Neural crest cell (in vitro differentiated cells): Measurements from ENCODE around the gene ZNF674. TPM values are rescaled to one million over a fixed set of nuclear protein-coding genes. Genes with fewer than 3 reads are reported as not detected.

Experiments used
- DNase-seq: peaks from one replicate; pipeline ENCODE4 v3.0.0; 2021; ENCODE audit warnings: low read depth, mixed read lengths, low spot score
- H3K27ac Mint-ChIP-seq: one replicate; pipeline ENCODE4 v1.8.0; 2021; ENCODE audit warnings: mild to moderate bottlenecking, mixed read lengths; ENCODE audit not compliant: unreplicated experiment
- H3K27me3 Mint-ChIP-seq: 2 replicates; pipeline ENCODE4 v1.8.0; 2021; ENCODE audit warnings: low read depth, mild to moderate bottlenecking, mixed read lengths
- H3K36me3 Mint-ChIP-seq: 2 replicates; pipeline ENCODE4 v1.8.0; 2021; ENCODE audit warnings: low read depth, mild to moderate bottlenecking, mixed read lengths
- H3K4me1 Mint-ChIP-seq: 2 replicates; pipeline ENCODE4 v1.8.0; 2021; ENCODE audit warnings: mixed read lengths
- H3K4me3 Mint-ChIP-seq: one replicate; pipeline ENCODE4 v1.8.0; 2021; ENCODE audit warnings: mild to moderate bottlenecking, mixed read lengths
- H3K9me3 Mint-ChIP-seq: 2 replicates; pipeline ENCODE4 v1.8.0; 2021; ENCODE audit warnings: mixed read lengths
- total RNA-seq: library from RNA; stranded (reverse); gene quantifications from 2 replicates; pipeline ENCODE4 v1.2.1, GENCODE V29; 2021
- TF ChIP-seq, protein P1 (sequence below): fragments of 200-600 bp; sonication (generic); conservative IDR thresholded peaks from 2 replicates; pipeline ENCODE4 v1.5.0; 2021; ENCODE audit warnings: antibody characterized with exemption, mild to moderate bottlenecking

The ZNF674 gene
- total RNA-seq, 1 donor from 2014 or later, result 4.7 TPM

DNA sequence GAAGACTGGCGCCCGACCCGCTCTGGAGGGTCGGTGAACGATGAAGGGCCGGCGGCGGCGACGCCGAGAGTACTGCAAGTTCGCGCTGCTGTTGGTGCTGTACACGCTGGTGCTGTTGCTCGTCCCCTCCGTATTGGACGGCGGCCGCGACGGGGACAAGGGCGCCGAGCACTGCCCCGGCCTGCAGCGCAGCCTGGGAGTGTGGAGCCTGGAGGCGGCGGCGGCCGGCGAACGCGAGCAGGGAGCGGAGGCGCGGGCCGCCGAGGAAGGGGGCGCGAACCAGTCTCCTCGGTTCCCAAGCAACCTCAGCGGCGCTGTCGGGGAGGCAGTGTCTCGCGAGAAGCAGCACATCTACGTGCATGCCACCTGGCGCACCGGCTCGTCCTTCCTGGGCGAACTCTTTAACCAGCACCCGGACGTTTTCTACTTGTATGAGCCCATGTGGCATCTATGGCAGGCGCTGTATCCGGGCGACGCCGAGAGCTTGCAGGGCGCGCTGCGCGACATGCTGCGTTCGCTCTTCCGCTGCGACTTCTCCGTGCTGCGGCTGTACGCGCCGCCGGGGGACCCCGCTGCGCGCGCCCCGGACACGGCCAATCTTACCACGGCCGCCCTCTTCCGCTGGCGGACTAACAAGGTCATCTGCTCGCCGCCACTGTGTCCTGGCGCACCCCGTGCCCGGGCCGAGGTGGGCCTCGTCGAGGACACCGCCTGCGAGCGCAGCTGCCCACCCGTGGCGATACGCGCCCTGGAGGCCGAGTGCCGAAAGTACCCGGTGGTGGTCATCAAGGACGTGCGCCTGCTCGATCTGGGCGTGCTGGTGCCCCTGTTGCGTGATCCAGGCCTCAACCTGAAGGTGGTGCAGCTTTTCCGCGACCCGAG lies 28.9 kb upstream of the ZNF674 start:
- H3K4me1 Mint-ChIP-seq, result peaks cover 25% of the 10 kb centered on the region
- H3K27me3 Mint-ChIP-seq, result peaks cover 41% of the 10 kb centered on the region
- no peak overlapping the region for H3K27ac Mint-ChIP-seq
- DNase-seq, result peak; percentile 10
- H3K36me3 Mint-ChIP-seq, result peaks cover 2% of the 10 kb centered on the region
- H3K4me3 Mint-ChIP-seq, result peak overlapping the region; percentile 87
- TF ChIP-seq, protein P1, sequence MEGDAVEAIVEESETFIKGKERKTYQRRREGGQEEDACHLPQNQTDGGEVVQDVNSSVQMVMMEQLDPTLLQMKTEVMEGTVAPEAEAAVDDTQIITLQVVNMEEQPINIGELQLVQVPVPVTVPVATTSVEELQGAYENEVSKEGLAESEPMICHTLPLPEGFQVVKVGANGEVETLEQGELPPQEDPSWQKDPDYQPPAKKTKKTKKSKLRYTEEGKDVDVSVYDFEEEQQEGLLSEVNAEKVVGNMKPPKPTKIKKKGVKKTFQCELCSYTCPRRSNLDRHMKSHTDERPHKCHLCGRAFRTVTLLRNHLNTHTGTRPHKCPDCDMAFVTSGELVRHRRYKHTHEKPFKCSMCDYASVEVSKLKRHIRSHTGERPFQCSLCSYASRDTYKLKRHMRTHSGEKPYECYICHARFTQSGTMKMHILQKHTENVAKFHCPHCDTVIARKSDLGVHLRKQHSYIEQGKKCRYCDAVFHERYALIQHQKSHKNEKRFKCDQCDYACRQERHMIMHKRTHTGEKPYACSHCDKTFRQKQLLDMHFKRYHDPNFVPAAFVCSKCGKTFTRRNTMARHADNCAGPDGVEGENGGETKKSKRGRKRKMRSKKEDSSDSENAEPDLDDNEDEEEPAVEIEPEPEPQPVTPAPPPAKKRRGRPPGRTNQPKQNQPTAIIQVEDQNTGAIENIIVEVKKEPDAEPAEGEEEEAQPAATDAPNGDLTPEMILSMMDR, result no peak
- no peaks in the 10 kb centered on the region for H3K9me3 Mint-ChIP-seq

DNA sequence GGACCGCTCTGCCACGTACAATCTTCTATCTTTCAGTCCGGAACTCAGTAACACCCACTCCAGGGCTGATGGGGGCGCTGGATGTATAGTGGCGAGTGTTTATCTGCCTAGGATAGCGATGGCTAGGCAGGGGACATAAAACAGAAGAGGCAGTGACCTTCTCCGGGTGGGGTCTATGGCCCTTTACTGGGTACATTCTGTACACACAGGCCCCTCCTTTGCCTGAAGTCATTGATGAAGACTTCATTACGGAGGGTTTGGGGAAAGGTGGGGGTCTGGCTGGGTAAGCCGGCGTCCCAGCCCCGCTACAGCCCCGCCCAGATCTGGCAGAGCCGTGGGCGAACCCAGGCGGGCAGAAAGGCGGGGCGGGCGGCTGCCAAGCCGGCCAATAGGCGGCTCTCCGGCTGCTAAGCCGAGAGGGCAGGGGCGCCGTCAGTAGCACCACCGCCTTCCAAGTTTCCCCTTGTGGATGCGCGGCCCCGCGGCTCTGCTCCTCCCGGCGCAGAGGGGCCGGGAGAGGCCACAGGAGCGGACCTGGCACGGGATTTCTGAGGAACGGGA lies 28.2 kb upstream of the ZNF674 start, which contains the start of gene CHST7:
TSS of gene CHST7 (plus strand) at position 435 of the 561 bp plus-strand sequence. CDS start 167 bp downstream, outside the sequence.
- Mint-ChIP-seq H3K4me3 (peak within 1 kb of the TSS; percentile 87), H3K36me3 (peaks cover 2% of the 10 kb centered on the region), H3K9me3 (no peaks in the 10 kb centered on the region), H3K27me3 (peaks cover 41% of the 10 kb centered on the region), H3K4me1 (peaks cover 25% of the 10 kb centered on the region), H3K27ac (no peak within 1 kb of the TSS)
- peak; percentile 42 for DNase-seq
- TF ChIP-seq, protein P1, result peak; percentile 15

DNA sequence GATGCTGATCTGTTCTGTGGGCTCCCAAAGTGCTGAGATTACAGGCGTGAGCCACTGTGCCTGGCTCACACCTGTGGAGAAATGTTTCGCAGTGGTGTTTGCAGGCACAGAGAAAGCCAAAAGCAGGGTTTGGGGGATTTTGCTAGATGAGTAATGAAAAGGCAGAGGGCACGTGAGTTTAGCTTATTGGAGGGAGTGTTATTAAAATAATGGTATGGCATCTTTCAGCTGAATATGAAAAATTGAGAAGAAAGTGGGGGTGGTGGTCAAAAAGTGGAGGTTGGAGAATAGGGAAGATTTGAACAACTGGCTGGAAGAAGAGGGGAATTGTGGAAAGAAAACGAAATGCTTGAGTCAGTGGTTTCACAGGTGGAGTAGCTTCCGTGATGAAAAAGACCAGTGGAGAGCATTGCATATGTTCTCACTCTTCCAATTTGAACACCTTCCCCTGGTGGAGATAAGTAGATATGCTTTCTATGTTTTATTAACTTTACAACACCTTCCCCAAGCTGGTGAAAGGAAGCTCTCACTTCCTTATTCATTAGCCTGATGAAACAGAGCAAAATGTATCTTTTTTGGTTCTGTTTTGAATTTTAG lies 27.2 kb upstream of the ZNF674 start:
- Mint-ChIP-seq H3K27me3 (peaks cover 41% of the 10 kb centered on the region), H3K36me3 (peaks cover 2% of the 10 kb centered on the region), H3K4me1 (peaks cover 25% of the 10 kb centered on the region), H3K4me3 (peak overlapping the region; percentile 87), H3K27ac (no peak overlapping the region), H3K9me3 (no peaks in the 10 kb centered on the region)
- TF ChIP-seq, protein P1, result peak; percentile 13
- DNase-seq, result no peak

DNA sequence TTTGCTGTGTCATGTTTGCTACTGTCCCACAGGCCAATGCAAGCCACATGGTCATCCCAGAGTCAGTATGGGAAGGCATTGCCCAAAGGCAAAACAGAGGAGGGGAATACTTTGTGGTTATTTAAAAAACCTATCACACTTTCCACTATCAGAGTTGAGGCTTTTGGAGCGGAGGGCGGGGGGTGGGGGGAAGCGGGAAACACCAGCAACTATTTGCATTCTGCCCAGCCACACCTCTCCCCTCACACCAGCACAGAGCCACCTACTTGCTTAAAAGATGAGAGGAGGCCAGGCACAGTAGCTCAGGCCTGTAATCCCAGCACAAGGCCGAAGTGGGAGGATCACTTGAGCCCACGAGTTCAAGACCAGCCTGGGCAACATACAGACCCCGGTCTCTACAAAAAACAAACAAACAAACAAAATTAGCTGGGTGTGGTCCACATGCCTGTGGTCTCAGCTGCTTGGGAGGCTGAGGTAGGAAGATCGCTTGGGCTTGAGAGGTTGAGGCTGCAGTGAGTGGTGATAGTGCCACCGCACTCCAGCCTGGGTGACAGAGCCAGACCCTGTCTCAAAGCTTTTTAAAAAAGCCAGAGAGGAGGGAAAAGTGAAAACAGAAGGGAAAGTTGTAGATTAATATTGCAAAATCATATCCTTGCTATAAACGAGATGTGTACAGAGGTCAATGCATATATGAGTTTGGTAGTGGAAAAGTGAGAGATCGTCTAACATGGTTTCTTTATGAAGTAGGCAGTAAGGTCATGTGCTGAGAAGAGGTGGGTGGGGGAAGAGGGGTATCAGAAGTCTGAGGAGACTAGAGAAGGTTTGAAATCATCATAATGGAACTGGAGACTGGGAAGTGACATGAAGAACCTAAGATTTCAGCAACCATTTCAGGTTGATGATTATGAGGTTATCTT lies 26.5 kb upstream of the ZNF674 start:
- TF ChIP-seq, protein P1, result no peak
- H3K4me3 Mint-ChIP-seq, result peak overlapping the region; percentile 56
- H3K27ac Mint-ChIP-seq, result no peak overlapping the region
- H3K9me3 Mint-ChIP-seq, result no peaks in the 10 kb centered on the region
- H3K4me1 Mint-ChIP-seq, result peaks cover 20% of the 10 kb centered on the region
- peaks cover 34% of the 10 kb centered on the region for H3K27me3 Mint-ChIP-seq
- H3K36me3 Mint-ChIP-seq, result peaks cover 2% of the 10 kb centered on the region
- no peak for DNase-seq

DNA sequence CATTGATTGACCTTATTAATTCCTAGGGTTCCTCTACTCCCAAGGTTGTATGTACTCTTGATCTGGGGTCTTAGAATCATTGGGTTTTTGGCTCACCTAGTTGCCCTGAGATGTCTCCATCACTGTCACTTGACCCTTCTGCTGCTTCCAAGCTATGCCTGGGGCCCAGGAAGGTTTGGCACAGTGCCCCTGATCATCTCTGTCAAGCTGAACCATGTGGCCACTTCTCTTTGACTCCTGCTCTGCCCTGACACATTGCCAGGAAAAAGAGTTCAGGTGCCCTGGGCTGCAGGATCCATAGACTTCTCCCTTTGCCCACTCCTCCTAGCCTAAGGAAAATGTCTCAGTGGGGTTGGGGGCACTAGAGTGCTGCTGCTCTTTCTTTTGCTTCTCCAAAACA lies 24.4 kb upstream of the ZNF674 start:
- no peak for DNase-seq
- no peaks in the 10 kb centered on the region for H3K36me3 Mint-ChIP-seq
- H3K4me1 Mint-ChIP-seq, result peaks cover 7% of the 10 kb centered on the region
- no peak overlapping the region for H3K4me3 Mint-ChIP-seq
- peaks cover 21% of the 10 kb centered on the region for H3K27me3 Mint-ChIP-seq
- TF ChIP-seq, protein P1, result no peak
- H3K27ac Mint-ChIP-seq, result no peak overlapping the region
- H3K9me3 Mint-ChIP-seq, result no peaks in the 10 kb centered on the region
